ENCODE data around the gene TUBGCP6.

DNA sequence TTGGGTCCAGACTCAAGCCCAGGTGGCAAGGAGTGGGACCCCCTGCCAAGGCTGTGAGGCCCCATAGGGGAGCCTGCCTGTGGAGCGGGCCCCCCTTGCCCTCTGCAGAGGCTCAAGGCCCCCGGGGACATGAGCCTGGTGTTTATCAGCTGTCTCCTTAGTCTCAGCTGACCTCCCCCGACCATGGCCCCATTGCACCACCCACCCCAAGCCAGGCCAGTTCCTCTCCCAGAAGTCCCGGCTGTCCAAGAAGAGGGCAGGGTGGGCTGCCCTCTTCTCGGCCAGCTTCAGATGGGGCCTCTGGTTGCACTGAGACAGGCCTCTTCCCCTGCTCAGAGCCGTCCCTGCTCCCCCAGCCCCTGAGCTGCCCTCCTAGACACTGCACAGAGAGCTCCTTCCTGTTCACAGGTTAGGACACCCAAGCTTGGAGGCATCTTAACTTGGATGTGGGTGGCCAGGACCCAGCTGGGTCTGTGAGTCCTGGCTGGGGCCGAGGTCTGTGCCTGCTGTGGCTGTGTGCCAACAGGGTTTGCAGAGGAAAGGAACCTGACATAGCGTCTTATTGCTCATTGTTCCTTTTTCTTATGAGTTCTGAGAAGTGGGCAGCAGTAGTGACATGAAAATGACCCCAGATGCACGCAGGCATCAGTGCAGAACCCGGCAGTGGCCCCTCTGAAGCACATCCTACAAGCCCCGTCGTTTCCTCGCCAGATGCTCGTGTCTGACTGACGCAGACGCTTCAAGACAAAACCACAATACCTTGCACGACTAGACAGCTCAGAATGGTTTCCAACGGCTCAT is 53.7 kb downstream of the TUBGCP6 start:
- TF ChIP-seq SP1 (IDR thresholded peaks at IDR 0.05), result no peak
- no peak for TF ChIP-seq FOXA1 (IDR thresholded peaks at IDR 0.05)
- TF ChIP-seq SUZ12 (IDR thresholded peaks at IDR 0.05), result no peak
- TF ChIP-seq L3MBTL2 (conservative IDR thresholded peaks at IDR 0.05), result no peak
- TF ChIP-seq FOXM1 (IDR thresholded peaks at IDR 0.05; ENCODE audit: borderline replicate concordance), result no peak
- TF ChIP-seq ELF4 (IDR thresholded peaks at IDR 0.05), result no peak
- TF ChIP-seq LEF1 (IDR thresholded peaks at IDR 0.05; ENCODE audit: borderline replicate concordance), result no peak
- no peak for TF ChIP-seq BHLHE40 (IDR thresholded peaks at IDR 0.05; ENCODE audit: borderline replicate concordance)
- TF ChIP-seq ARNT (IDR thresholded peaks at IDR 0.05), result no peak
- TF ChIP-seq NFRKB (IDR thresholded peaks at IDR 0.05), result no peak
- TF ChIP-seq FOXK2 (IDR thresholded peaks at IDR 0.05), result no peak
- TF ChIP-seq, protein P1, sequence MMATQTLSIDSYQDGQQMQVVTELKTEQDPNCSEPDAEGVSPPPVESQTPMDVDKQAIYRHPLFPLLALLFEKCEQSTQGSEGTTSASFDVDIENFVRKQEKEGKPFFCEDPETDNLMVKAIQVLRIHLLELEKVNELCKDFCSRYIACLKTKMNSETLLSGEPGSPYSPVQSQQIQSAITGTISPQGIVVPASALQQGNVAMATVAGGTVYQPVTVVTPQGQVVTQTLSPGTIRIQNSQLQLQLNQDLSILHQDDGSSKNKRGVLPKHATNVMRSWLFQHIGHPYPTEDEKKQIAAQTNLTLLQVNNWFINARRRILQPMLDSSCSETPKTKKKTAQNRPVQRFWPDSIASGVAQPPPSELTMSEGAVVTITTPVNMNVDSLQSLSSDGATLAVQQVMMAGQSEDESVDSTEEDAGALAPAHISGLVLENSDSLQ (IDR thresholded peaks at IDR 0.05), result no peak
